ENCODE measurements around the gene MOCS1.

MOCS1 gene

GRCh38 chr6:39865011-39865888, 69.0 kb downstream of the MOCS1 start:
- no peak for DNase-seq

DNA sequence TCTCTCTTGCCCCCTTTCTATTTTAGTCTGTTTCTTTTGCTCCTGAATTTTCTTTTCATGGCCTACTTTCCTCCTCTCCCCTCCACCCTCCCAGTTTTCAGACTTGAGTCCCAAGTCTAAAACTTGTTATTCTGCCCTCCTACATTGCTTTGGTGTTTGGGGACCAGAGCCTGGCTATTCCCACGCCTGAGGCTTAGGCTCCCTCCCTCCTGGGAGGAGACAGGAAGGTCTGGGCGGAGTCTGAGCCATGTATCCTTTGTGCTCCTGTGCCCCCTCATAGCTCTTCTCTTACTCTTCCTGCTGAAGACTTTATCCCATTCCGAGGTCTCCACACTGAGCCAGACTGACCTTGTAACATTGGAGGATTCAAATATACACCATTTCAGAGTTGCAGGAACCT, 72.6 kb downstream of the MOCS1 start:
- no peak for DNase-seq

DNA sequence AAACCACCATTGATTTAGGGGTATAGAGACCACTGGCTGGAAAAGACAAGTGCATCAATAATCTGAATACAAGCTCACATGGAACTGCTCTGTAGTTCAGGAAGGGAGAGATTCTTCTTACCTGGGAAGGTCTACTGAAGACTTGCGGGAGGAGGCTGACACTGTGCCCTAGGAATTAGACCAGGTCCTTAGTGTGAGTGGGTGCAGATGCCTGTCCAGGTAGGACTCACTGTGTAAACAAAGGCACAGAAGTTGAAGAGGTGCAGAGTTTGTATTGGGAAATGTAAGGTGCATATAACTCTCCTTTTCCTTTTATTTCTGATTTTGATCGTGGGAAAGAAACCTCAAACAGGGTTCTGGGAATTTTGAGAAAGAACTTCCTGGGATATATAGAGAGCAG, 75.2 kb downstream of the MOCS1 start:
- DNase-seq: no peak

- DNase-seq: no peak
These were observed 78.8 kb downstream of the MOCS1 start for GRCh38 chr6:39855356-39855995.

All from DMS79 treated with DMSO at 0.1 percent for 48 hours (cell line).